GM12891 (cell line): ENCODE measurements around the gene ZNF14.

Experiments used
- POLR2A ChIP-seq: IDR thresholded peaks from 2 replicates; pipeline ENCODE4 v1.6.1; 2011; ENCODE audit warnings: low read depth, low read length, control low read depth
- POLR2AphosphoS5 ChIP-seq: IDR thresholded peaks from 2 replicates; pipeline ENCODE4 v1.6.1; 2011; ENCODE audit warnings: low read depth, low read length, control low read depth
- SPI1 ChIP-seq: IDR thresholded peaks from 2 replicates; pipeline ENCODE4 v1.6.1; 2011; ENCODE audit warnings: low read depth, low read length, control low read depth

GRCh38 chr19:19662871-19663255 is 70.0 kb downstream of the ZNF14 start:
- TF ChIP-seq POLR2AphosphoS5, result no peak
- TF ChIP-seq POLR2A, result no peak
- TF ChIP-seq SPI1, result no peak
